IPS DF 4.7 (cell line): Measurements from ENCODE around the gene CELF4.

Source experiments
- DNase-seq: peaks from one replicate; pipeline ENCODE4 v3.0.0-alpha.2; 2013; ENCODE audit warnings: low spot score; ENCODE audit errors: extremely low read depth

Gene CELF4

DNA sequence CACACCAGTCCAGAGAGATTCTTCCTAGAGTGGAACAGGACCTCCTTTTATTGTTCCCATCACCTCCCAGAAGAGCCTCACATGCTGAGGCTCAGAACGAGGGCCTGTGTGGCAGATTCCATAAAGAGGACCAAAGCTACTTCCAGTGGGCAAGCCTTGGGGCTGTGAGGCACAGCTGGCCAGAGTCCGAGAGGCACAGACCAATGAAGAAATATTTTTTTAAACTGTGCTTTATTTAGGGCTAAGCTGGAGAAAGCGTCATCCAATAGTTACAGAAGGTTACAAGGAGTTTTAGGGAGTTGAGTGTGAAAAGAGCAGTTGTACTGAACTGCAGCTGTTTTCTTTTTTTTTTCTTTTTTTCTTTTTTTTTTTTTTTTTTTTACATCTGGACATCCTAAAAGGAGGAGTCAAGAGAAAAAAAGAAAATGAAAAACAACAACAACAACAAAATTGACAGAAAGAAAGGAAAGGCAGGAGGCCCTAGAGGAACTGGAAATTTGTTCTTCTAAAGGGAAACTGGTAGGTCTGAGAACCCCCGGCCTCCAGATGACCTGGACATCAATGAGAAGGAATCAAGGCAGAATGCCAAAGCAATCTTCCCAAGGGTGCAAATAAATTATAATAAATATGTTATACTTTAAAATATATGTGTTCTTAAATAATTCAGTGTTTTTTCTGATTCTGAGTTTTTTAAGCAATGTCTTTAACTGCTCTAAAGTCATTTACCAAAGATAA, 322.6 kb downstream of the CELF4 start:
- no peak for DNase-seq

DNA sequence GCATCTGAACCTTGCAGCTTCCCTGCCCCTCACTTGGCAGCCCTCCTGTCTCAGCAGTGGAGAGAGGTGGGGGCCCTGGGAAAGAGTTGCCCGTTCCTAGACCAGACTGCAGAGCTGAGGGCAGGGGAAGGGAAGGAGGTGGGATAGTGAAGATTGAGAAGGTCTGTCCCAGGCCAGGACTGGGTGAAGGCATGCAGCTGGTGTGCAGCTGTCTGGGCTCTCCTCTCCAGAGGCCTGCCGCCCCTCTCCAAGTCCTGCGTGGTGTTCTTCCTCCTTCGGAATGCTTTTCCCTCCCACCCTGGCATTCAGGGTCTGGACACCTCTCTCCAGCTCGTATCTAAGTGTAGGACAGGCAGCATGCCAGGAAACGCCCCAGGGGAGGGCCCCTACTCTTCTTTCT, 323.5 kb downstream of the CELF4 start:
- no peak for DNase-seq

DNA sequence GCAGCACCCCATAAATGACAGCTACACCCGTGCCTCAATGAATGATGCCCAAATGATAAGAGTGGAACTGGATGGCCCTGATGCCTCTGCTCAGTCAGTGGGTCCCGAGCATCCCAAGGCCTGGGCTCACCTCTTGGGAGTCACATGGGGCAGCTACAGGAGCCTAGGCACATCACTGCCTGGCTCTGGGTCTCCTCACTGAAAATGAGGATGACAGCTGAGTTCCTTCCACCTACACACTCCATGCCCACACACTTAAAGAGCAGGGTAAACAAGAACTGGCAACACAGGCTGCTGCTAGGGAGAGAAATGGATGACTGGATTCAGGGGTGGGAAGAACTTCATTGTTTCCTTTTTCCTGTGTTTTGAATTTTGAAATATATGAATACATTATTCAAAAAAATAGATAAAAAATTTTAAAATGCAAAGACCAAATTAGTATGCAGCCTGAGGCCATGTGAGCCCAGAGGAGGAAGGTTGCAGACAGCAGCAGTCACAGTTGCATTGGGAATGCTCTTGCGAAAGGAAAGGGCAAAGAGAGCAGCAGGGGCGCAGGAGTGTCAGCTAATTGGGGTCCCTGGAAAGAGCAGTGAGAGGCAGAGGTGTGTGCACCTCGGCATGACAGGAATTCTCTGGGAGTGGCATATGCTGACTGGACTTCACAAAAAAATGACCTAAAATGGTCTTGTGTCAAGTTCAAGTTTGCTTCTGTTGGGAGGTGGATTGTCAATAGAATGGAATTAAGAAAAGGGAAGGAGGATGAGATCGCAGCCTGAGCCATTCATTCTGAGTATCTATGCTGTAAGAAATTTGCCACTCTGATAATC, 327.1 kb downstream of the CELF4 start:
- no peak for DNase-seq

DNA sequence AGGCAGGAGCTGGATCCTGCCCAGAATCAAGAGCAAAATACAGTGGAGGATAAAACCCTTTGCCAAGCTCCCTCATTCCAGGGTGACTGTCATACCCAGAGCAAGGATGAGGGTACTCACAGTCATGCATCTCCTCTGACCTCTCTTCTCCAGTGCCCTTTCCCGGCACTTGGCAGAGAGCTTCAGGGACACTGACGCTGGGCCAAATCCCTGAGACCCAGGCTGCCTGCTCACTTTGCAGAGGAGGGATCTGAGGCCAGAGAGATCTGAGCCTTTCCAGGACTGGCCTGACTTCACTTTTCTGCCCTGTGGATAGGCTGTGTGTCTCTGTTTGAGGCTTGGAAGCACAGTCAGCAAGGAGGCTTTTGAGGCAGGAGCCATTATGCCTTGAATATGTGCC, 330.0 kb downstream of the CELF4 start:
- DNase-seq = no peak

DNA sequence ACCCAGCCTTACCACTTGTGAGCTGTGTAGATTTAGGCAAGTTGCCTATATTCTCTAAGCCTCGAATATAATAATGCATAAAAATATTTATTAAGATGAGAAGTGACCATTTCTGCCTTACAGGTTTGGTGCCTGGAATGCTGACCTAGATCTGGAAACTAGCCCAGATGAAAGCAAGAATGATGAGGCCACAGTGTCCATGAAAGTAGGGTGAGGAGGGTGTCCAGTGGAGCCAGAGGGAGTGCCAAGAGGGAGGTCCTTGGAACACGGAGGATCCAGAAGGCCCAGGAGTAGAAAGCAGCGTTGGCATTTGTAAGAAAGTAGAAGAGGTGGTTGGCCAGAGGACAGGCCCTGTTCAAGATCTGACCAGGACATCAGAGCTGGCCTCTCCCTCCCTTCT, 334.3 kb downstream of the CELF4 start:
- DNase-seq = no peak

GRCh38 chr18:37230768-37231167, 334.8 kb downstream of the CELF4 start:
- no peak for DNase-seq

DNA sequence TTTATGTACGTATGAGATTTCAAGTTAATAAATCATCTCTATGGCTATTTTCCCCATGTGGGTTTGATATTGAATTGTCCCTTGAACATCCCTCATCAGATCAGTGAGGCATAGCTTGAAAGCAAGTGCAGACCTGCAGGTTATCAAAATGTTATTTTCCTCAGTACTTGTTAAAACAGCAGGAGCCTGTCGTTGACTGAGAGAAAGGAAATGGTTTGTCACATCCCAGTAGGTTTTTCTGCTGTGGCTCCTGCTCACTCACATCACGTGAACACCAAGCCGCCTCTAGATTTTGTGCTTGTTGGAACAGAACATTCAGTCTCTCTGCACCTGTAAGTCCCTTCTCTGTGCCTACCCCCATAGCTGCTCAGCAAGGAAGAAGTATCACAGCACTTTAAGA, 340.3 kb downstream of the CELF4 start:
- no peak for DNase-seq

DNA sequence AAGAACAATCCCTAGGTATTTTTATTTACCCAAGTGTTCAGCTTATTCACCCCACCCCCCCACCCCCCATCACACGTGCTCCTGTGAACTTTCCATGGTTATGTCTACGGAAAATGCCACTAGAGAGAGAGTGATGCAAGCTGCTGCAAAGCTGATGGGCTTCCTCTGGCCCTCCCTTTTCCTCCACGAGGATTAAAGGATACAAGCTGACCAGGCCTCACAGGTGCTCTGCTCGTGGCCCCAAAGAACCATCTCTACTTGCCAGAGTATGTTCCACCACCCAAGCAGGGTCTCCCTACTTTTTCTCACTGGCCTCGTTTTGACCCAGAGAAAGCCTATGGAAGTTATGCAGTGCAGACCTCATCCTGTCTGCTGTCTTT, 342.6 kb downstream of the CELF4 start:
- DNase-seq = no peak

DNA sequence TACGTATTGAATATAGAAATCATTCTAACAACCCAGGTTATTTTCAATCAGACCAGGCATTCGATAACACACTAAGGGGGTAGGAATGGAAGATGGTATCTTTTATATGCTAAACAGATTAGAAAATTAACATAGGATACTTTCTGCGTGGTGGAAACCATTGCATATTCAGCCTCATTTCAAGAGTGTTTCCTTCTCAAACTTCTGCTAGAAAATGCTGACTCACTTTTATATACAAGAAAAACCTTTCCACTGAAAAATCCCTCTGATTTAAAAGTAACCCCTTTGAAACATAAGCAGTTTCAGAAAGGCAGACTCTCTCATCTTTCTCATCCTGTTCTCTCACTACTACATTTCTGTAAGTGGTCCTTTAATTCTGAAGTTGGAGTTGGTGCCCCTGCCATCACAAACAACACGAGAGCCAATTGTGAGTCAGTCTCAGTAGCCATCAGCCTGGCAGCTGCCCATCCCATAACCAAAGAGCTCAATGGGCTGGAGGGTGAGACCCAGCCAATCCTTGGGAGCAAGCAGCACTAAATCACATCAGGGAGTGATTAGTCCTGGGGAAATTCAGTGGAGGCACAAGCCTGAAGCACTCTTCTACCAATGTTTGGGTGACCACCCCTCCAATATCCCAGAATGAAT, 343.1 kb downstream of the CELF4 start:
- DNase-seq = no peak

DNA sequence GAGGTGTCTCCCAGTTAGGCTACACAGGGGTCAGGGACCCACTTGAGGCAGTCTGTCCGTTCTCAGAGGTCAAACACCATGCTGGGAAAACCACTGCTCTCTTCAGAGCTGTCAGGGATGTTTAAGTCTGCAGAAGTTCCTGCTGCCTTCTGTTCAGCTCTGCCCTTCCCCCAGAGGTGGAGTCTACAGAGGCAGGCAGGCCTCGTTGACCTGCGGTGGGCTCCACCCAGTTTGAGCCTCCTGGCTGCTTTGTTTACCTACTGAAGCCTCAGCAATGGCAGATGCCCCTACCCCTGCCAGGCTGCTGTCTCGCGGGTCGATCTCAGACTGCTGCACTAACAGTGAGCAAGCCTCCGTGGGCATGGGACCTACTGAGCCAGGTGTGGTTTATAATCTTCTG, 346.3 kb downstream of the CELF4 start:
- no peak for DNase-seq

DNA sequence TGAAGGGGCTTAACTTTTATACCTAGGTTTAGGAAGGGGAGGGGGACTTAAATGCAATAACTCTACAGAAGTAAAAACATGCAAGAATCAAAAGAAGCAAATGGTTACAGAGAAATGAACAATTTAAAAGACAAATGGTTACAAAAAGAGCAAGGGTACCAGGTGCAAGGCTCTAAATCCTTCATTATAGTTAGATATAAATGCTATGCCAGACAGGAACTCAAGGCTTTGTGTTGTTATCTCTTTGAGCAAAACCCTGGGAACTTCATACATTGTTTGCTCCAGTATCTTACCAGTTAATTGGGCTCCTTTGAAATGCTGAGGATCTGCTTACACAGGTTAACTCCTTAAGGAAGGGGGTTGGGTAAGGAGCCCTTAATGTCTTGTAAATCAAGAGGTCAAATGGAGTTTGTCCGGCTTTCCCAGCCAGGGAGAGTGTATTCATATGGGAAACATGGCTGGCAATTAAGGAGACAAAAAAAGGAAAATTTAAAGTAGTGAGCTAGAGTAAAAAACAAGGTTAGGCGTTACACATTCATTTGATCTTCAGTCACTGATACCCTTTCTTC, 347.5 kb downstream of the CELF4 start:
- peak; percentile 30 for DNase-seq

DNA sequence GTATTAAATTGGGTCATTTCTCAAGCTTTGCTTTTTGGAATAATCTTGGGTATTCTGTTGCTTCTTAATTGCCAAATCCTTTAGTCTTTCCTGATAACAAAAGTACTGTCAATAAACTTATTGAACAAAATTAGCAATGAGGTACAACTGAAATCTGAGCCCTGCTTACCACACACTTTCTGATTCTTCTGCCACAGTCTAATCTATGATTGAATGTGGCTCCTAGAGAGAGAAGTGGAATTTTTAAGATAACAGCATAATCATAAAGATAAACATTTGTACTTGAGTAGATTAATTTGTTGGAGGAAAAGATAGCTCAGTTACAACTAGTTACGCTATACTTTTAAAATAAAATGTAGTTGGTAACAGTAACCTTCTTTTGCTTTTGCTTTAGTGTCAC, 354.8 kb downstream of the CELF4 start:
- no peak for DNase-seq

GRCh38 chr18:37207343-37207742, 358.3 kb downstream of the CELF4 start:
- no peak for DNase-seq

DNA sequence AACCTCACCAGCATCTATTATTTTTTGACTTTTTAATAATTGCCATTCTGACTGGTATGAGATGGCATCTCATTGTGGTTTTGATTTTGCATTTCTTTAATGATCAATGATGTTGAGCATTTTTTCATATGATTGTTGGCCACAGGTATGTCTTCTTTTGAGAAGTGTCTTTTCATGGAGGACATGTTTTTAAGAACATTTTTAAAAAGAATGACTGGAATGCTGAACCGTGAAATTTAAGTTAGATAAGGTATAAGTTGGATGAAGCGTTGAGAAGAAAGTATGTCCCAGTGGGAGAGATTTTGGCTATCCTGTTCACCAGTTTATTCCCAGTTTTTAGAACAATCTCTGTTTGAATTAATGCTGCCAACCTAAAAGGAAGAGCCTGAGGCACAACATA, 365.9 kb downstream of the CELF4 start:
- DNase-seq = no peak
